ENCODE results near the gene HMCN2. TPM values are rescaled to one million over a fixed set of nuclear protein-coding genes. Genes with fewer than 3 reads are reported as not detected.

Gene HMCN2
- total and polyA plus RNA-seq, 8 donors, result 1.1 to 21.1 (median 5.0) TPM

DNA sequence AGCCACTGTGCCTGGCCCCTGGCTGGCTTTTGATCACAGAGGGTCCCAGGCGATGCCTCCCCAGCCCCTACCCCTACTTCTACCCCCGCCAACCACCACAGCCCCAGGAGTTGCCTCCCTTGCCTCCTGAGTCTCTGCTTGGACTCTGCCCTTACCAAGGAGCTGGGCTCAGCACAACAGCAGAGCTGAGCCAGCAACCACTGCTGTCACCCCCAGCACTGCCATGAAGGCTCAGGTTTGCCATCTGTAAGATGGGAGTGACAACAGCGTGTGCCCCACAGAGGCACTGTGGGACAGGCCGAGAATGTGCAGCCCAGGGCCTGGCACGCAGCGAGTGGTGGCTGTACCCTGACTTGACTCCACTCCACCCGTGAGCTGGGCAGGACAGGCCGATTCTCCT, 116.1 kb downstream of the HMCN2 start:
- 85 to 94% (median 87%) methylated on average over 7 to 8 of the region's 8 CpGs for WGBS, 5 donors
- no peak for DNase-seq
- Histone ChIP-seq H3K9me3 (no peaks in the 10 kb centered on the region), H3K4me1 (no peaks in the 10 kb centered on the region), H3K36me3 (no peaks in the 10 kb centered on the region), H3K27ac (no peak overlapping the region), H3K27me3 (peaks cover 0 to 12% (median 3%) of the 10 kb centered on the region in 3 donors), H3K4me3 (no peak overlapping the region)
- intact Hi-C loops (cut with DNase I; ENCODE audit: low total_unique reads), result no loop called here
- TF ChIP-seq, protein P1, sequence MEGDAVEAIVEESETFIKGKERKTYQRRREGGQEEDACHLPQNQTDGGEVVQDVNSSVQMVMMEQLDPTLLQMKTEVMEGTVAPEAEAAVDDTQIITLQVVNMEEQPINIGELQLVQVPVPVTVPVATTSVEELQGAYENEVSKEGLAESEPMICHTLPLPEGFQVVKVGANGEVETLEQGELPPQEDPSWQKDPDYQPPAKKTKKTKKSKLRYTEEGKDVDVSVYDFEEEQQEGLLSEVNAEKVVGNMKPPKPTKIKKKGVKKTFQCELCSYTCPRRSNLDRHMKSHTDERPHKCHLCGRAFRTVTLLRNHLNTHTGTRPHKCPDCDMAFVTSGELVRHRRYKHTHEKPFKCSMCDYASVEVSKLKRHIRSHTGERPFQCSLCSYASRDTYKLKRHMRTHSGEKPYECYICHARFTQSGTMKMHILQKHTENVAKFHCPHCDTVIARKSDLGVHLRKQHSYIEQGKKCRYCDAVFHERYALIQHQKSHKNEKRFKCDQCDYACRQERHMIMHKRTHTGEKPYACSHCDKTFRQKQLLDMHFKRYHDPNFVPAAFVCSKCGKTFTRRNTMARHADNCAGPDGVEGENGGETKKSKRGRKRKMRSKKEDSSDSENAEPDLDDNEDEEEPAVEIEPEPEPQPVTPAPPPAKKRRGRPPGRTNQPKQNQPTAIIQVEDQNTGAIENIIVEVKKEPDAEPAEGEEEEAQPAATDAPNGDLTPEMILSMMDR (IDR thresholded peaks at IDR 0.05), result no peak
- TF ChIP-seq EP300 (IDR thresholded peaks at IDR 0.05) (no peak), POLR2A (IDR thresholded peaks at IDR 0.05) (no peak), POLR2AphosphoS5 (IDR thresholded peaks at IDR 0.05) (no peak)

DNA sequence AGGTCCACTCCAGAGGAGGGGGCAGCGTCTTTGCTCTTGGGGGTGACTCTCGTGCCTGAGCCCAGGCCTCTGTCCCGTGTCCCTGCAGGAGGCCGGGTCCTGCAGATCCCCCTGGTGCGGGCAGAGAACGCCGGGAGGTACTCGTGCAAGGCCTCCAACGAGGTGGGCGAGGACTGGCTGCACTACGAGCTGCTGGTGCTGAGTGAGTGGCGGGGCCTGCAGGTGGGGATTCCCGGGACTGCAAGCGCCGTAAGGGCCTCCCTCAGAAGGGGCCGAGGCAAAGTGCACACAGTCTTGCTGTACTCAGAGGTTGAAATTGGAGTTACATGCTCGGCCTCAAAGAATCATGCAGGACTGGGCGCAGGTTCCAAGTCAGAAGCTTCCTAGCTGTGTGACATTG, 116.5 kb downstream of the HMCN2 start:
- WGBS, 5 donors, result 63 to 74% (median 67%) methylated on average over 6 to 18 of the region's 18 CpGs
- Histone ChIP-seq H3K4me3 (no peak overlapping the region), H3K4me1 (no peaks in the 10 kb centered on the region), H3K36me3 (no peaks in the 10 kb centered on the region), H3K9me3 (no peaks in the 10 kb centered on the region), H3K27me3 (peaks cover 0 to 12% (median 3%) of the 10 kb centered on the region in 3 donors), H3K27ac (no peak overlapping the region)
- TF ChIP-seq POLR2A (IDR thresholded peaks at IDR 0.05), result no peak
- intact Hi-C loops (cut with DNase I; ENCODE audit: low total_unique reads), result no loop called here
- no peak for DNase-seq

DNA sequence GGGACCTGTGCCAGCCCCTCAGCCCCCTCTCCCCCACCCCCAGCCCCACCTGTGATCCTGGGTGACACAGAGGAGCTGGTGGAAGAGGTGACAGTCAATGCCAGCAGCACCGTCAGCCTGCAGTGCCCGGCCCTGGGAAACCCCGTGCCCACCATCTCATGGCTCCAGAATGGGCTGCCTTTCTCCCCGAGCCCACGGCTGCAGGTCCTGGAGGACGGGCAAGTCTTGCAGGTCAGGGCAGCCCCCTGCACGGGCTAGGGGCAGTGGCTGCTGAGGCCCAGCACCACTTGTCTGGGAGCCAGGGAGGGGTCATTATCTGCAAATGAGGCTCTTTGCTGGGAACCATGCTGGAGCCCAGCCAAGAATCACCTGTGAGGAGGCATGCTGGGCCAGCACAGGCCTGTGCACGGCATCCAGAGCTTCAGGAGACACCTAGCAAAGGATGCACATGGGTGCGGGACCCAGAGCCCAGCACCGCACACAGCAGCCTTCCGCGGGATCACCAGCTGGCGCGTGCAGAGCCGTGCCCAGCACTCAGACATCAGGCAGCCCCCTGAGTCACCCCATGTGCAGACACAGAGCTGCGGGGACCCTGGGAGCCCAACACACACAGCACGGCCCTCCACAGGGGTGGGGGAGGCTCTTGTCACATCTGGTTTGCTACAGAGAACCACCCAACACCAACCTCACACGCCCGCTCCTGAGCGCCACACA, 117.2 kb downstream of the HMCN2 start:
- WGBS, 5 donors, result 74 to 89% (median 84%) methylated on average over 7 to 20 of the region's 20 CpGs
- intact Hi-C loops (cut with DNase I; ENCODE audit: low total_unique reads), result no loop called here
- Histone ChIP-seq H3K36me3 (no peaks in the 10 kb centered on the region), H3K27me3 (peaks cover 0 to 12% (median 3%) of the 10 kb centered on the region in 3 donors), H3K4me3 (no peak overlapping the region), H3K4me1 (no peaks in the 10 kb centered on the region), H3K27ac (no peak overlapping the region), H3K9me3 (no peaks in the 10 kb centered on the region)
- DNase-seq, result peak in 1 of 2 donors; percentile 16
- TF ChIP-seq, protein P1 (IDR thresholded peaks at IDR 0.05), result no peak
- TF ChIP-seq EP300 (IDR thresholded peaks at IDR 0.05) (no peak), POLR2A (IDR thresholded peaks at IDR 0.05) (no peak), POLR2AphosphoS5 (IDR thresholded peaks at IDR 0.05) (no peak)

DNA sequence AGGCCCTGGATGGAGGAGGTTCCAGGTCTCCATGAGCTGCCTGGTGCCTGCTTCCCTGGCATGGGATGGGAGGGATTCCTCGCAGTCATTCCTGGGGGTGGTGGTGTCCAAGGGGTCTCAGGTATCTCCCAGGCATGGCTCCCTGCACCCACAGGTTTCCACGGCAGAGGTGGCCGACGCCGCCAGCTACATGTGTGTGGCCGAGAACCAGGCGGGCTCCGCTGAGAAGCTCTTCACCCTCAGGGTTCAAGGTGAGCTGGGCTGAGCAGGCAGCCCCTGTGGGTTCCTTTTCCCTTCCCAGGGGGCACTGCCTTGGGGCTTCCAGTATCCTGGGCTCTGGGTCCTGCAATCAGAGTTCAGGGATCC, 117.8 kb downstream of the HMCN2 start:
- WGBS, 5 donors, result 93 to 95% (median 95%) methylated on average over 8 of the region's 8 CpGs; no CpG with 5 or more reads in 1 of the 5 donors
- no peaks in the 10 kb centered on the region for H3K9me3 ChIP-seq
- TF ChIP-seq, protein P1 (IDR thresholded peaks at IDR 0.05), result no peak
- no peak for TF ChIP-seq POLR2A (IDR thresholded peaks at IDR 0.05)
- TF ChIP-seq POLR2AphosphoS5 (IDR thresholded peaks at IDR 0.05), result no peak
- no peak for TF ChIP-seq EP300 (IDR thresholded peaks at IDR 0.05)
- peaks cover 0 to 2% (median 0%) of the 10 kb centered on the region in 4 donors for H3K36me3 ChIP-seq
- peaks cover 0 to 12% (median 3%) of the 10 kb centered on the region in 3 donors for H3K27me3 ChIP-seq
- no peak overlapping the region for H3K4me3 ChIP-seq
- H3K4me1 ChIP-seq, result no peaks in the 10 kb centered on the region
- no peak overlapping the region for H3K27ac ChIP-seq
- no peak for DNase-seq
- intact Hi-C loops (cut with DNase I; ENCODE audit: low total_unique reads), result no loop called here

Data from stomach (tissue), 9 donors.